Keratinocyte (primary cell): ENCODE data around the gene CRLF1.

Experiments
- CTCF ChIP-seq, 3 experiments: IDR thresholded peaks in 1 of 3; conservative IDR thresholded peaks in 1 of 3; optimal IDR thresholded peaks in 1 of 3; 2 replicates in 2 of 3; 3 replicates in 1 of 3; pipeline versions ENCODE3 to v1.5.1; 2011; ENCODE audit warnings: low read length in 3 of 3, mild to moderate bottlenecking in 3 of 3, moderate library complexity in 2 of 3, control low read depth in 1 of 3, inconsistent platforms in 1 of 3; ENCODE audit not compliant: insufficient read depth in 2 of 3; ENCODE audit errors: extremely low read depth in 1 of 3
- EZH2 ChIP-seq: IDR thresholded peaks from one replicate; pipeline ENCODE4 v1.6.1; 2012; ENCODE audit warnings: inconsistent platforms, mild to moderate bottlenecking, low read length, moderate library complexity

DNA sequence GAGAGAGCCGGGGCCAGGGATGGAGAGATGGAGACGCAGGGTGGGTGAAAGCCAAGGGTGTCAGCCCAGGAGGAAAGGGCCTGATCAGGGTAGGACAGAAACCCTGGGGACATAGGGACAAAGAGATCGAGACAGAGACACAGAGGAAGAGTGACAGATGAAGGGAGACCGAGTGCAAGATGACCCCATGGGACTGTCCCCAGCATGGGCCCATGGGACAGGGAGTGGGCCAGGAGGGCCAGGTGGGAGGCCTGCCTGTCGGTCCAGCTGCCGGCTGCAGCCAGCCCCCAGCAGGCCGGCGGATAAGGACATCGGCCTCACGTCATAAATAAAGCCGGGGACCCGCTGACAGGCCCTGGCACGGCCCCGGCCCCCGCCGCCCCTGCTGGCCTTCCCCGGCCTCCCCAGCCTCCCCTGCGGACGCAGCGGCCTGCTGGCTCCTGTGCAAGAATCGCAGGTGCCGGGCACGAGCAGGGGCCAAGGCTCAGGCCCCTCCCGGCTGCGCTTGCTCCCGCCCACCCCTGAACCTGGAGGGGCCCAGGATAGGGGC is 11.7 kb downstream of the CRLF1 start:
- TF ChIP-seq CTCF (optimal IDR thresholded peaks at IDR 0.05 in 1 of 3, IDR thresholded peaks at IDR 0.05 in 1 of 3, conservative IDR thresholded peaks at IDR 0.05 in 1 of 3; ENCODE audit: extremely low read depth in 1 of 3, insufficient read depth in 2 of 3, low read length in 3 of 3) = no peak
- TF ChIP-seq EZH2 = no peak
